Fibroblast of lung (primary cell): ENCODE results near the gene MT1A. TPM values are rescaled to one million over a fixed set of nuclear protein-coding genes. Genes with fewer than 3 reads are reported as not detected.
A peak's percentile ranks its signal among the peaks of the same experiment; 100 is the strongest.

Experiments used
- DNase-seq, 2 donors: peaks; one replicate each; pipeline versions ENCODE4 v3.0.0 to v3.0.0-alpha.2; 2010; ENCODE audit warnings: low read depth in 2 of 2
- H2AFZ ChIP-seq: 2 replicates; pipeline ENCODE4 v1.5.1; 2012; ENCODE audit warnings: low read length, control low read depth, inconsistent platforms
- H3K27ac ChIP-seq: 2 replicates; pipeline ENCODE4 v1.5.1; 2011; ENCODE audit warnings: low read length, control low read depth; ENCODE audit not compliant: insufficient read depth
- H3K27me3 ChIP-seq: 2 replicates; pipeline ENCODE4 v1.5.1; 2011; ENCODE audit warnings: mild to moderate bottlenecking, low read length; ENCODE audit not compliant: control insufficient read depth, insufficient read depth
- H3K36me3 ChIP-seq: 2 replicates; pipeline ENCODE4 v1.5.1; 2011; ENCODE audit warnings: low read length; ENCODE audit not compliant: control insufficient read depth, insufficient read depth
- H3K4me1 ChIP-seq: 2 replicates; pipeline ENCODE4 v1.5.1; 2011; ENCODE audit warnings: low read length; ENCODE audit not compliant: control insufficient read depth, insufficient read depth; ENCODE audit errors: extremely low read depth
- H3K4me2 ChIP-seq: 2 replicates; pipeline ENCODE4 v1.5.1; 2011; ENCODE audit warnings: low read length, control low read depth; ENCODE audit not compliant: insufficient read depth; ENCODE audit errors: extremely low read depth
- H3K4me3 ChIP-seq, 4 experiments: fragments of 200-600 bp in 1 of 4; sonication (generic) in 1 of 4; replicated peaks in 1 of 4; 2 replicates each; pipeline ENCODE4 v1.5.1; 2011 to 2016; ENCODE audit warnings: low read length in 4 of 4, low read depth in 3 of 4, mild to moderate bottlenecking in 3 of 4, control low read depth in 2 of 4, inconsistent platforms in 1 of 4, mixed read lengths in 1 of 4; ENCODE audit not compliant: insufficient read depth in 1 of 4; ENCODE audit errors: control extremely low read depth in 1 of 4
- H3K79me2 ChIP-seq: 2 replicates; pipeline ENCODE4 v1.5.1; 2012; ENCODE audit warnings: mild to moderate bottlenecking, low read length, inconsistent platforms; ENCODE audit not compliant: control insufficient read depth, insufficient read depth
- H3K9ac ChIP-seq: 2 replicates; pipeline ENCODE4 v1.5.1; 2011; ENCODE audit warnings: mild to moderate bottlenecking, low read length, control low read depth; ENCODE audit not compliant: insufficient read depth
- H3K9me3 ChIP-seq: 2 replicates; pipeline ENCODE4 v1.5.1; 2012; ENCODE audit warnings: low read depth, low read length; ENCODE audit not compliant: control insufficient read depth, insufficient read depth
- H4K20me1 ChIP-seq: 2 replicates; pipeline ENCODE4 v1.5.1; 2011; ENCODE audit warnings: low read length; ENCODE audit not compliant: control insufficient read depth, insufficient read depth; ENCODE audit errors: extremely low read depth
- EZH2 ChIP-seq: IDR thresholded peaks from 2 replicates; pipeline ENCODE4 v1.5.1; 2012; ENCODE audit warnings: low read length, control low read depth, mild to moderate bottlenecking; ENCODE audit errors: missing control alignments
- polyA plus RNA-seq, 2 donors: library from polyadenylated mRNA; depleted of rRNA in 1 of 2; stranded (reverse) in 1 of 2; unstranded in 1 of 2; fragments of >200 nt; gene quantifications; 2 replicates each; pipeline ENCODE4 v1.2.1, GENCODE V29; 2011 to 2012; ENCODE audit warnings: missing spikeins in 1 of 2
- total RNA-seq: library from RNA; depleted of rRNA; stranded (reverse); fragments of >200 nt; gene quantifications from 2 replicates; pipeline ENCODE4 v1.2.1, GENCODE V29; 2014
- TF ChIP-seq, protein P1 (sequence below), 2 donors: IDR thresholded peaks in 1 of 2; conservative IDR thresholded peaks in 1 of 2; 1 replicate in 1 of 2; 2 replicates in 1 of 2; pipeline ENCODE4 v1.5.1; 2011 to 2012; ENCODE audit warnings: low read length in 2 of 2, control low read depth in 1 of 2, inconsistent platforms in 1 of 2, low read depth in 1 of 2, mild to moderate bottlenecking in 1 of 2

MT1A gene
- total and polyA plus RNA-seq, 2 donors (not counting 1 experiment from before 2014, with no cell fraction given): 2.9 to 5.3 TPM

- peak; percentile 15 to 16 for DNase-seq
- Histone ChIP-seq H4K20me1 (no peaks in the 10 kb centered on the region), H3K27ac (no peak within 1 kb of the TSS), H3K27me3 (peaks cover 41% of the 10 kb centered on the region), H3K4me3 (no peak within 1 kb of the TSS), H3K79me2 (no peaks in the 10 kb centered on the region), H3K4me1 (peaks cover 3% of the 10 kb centered on the region), H3K36me3 (no peaks in the 10 kb centered on the region), H3K9ac (no peak within 1 kb of the TSS), H3K9me3 (no peaks in the 10 kb centered on the region), H2AFZ (no peak within 1 kb of the TSS), H3K4me2 (peak within 1 kb of the TSS; percentile 8)
- TF ChIP-seq EZH2: peak; percentile 21
- TF ChIP-seq, protein P1, sequence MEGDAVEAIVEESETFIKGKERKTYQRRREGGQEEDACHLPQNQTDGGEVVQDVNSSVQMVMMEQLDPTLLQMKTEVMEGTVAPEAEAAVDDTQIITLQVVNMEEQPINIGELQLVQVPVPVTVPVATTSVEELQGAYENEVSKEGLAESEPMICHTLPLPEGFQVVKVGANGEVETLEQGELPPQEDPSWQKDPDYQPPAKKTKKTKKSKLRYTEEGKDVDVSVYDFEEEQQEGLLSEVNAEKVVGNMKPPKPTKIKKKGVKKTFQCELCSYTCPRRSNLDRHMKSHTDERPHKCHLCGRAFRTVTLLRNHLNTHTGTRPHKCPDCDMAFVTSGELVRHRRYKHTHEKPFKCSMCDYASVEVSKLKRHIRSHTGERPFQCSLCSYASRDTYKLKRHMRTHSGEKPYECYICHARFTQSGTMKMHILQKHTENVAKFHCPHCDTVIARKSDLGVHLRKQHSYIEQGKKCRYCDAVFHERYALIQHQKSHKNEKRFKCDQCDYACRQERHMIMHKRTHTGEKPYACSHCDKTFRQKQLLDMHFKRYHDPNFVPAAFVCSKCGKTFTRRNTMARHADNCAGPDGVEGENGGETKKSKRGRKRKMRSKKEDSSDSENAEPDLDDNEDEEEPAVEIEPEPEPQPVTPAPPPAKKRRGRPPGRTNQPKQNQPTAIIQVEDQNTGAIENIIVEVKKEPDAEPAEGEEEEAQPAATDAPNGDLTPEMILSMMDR (conservative IDR thresholded peaks at IDR 0.05 in 1 of 2, IDR thresholded peaks at IDR 0.05 in 1 of 2; ENCODE audit: low read depth in 1 of 2, low read length in 2 of 2): no peak
These were observed 29.4 kb downstream of the MT1A start, which contains the start of gene MT1G for GRCh38 chr16:56667581-56668571. MT1G (minus strand) TSS chr16:56668065; CDS start chr16:56667993, 72 bp downstream.

DNA sequence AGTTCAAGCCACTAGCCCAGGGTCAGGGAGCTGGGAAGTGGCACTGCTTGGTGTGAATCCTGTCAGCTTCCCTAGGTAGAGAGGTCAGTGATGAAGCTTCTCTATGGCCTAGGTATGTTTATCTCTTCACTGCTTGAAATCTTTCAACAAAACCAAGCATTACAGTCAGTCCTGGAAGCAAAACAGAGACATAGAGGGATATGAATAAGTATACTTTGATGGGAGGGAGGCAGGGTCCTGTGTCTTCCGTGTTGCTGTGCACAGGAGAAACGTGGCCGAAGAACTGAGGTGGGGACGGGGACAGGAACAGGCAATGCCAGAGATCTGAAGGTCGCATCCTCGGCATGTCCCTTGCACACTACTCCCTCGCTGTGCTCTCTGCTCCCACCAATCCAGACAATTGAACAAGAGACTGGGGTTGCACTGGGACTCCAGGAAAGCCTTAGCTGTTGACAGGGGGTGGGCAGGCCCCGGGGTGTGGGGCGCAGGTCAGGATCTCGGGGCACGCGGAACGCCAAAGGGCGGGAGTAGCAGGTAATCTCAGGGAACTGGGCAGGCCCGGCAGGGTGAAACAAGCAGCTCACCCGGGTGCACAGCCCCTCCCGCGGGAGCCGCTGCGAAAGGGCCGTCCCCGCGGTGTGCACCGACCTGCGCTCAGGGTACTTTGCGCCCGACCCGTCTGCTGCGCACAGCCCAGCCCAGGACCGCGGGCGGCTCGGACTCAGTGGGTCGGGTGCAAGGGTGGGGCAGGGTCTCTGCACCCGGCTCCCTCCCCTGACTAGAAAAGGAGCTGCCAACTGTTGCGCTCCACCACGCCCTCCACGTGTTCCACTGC, 30.8 kb downstream of the MT1A start, which contains the start of gene MT1H:
MT1H (plus strand) TSS at position 810 of the 835 bp plus-strand sequence. CDS start 71 bp downstream, outside the sequence.
- no peaks in the 10 kb centered on the region for H3K36me3 ChIP-seq
- no peak within 1 kb of the TSS for H3K27ac ChIP-seq
- no peak for TF ChIP-seq EZH2
- TF ChIP-seq, protein P1 (conservative IDR thresholded peaks at IDR 0.05 in 1 of 2, IDR thresholded peaks at IDR 0.05 in 1 of 2; ENCODE audit: low read depth in 1 of 2, low read length in 2 of 2): no peak
- no peak within 1 kb of the TSS for H3K9ac ChIP-seq
- H3K9me3 ChIP-seq: no peaks in the 10 kb centered on the region
- no peaks in the 10 kb centered on the region for H3K79me2 ChIP-seq
- H3K4me2 ChIP-seq: no peak within 1 kb of the TSS
- H3K4me1 ChIP-seq: peaks cover 7% of the 10 kb centered on the region
- H3K4me3 ChIP-seq: no peak within 1 kb of the TSS
- no peaks in the 10 kb centered on the region for H4K20me1 ChIP-seq
- DNase-seq: no peak
- peaks cover 31% of the 10 kb centered on the region for H3K27me3 ChIP-seq
- H2AFZ ChIP-seq: no peak within 1 kb of the TSS
